Putamen (tissue), 1 donor: ENCODE measurements around the gene KCNAB1.
"Not testable (repeated sequence)": the region's sequence is repeated elsewhere in the genome, so short reads cannot be mapped to it uniquely, and the experiment has no call there.

Experiments
- DNase-seq: peaks from one replicate; pipeline ENCODE4 v3.0.0-alpha.2; 2016; ENCODE audit warnings: low spot score

Gene KCNAB1

GRCh38 chr3:156539051-156539450 is 418.7 kb downstream of the KCNAB1 start:
- DNase-seq: no peak

- no peak for DNase-seq
These were observed 419.4 kb downstream of the KCNAB1 start for GRCh38 chr3:156539802-156540201.

GRCh38 chr3:156542101-156543042 is 422.0 kb downstream of the KCNAB1 start:
- no peak for DNase-seq

GRCh38 chr3:156543043-156543555 is 422.7 kb downstream of the KCNAB1 start:
- DNase-seq: no peak

- DNase-seq: no peak
These were observed 427.3 kb downstream of the KCNAB1 start for GRCh38 chr3:156547637-156548036.

GRCh38 chr3:156548041-156548687 is 427.8 kb downstream of the KCNAB1 start:
- DNase-seq: no peak

GRCh38 chr3:156548902-156549301 is 428.5 kb downstream of the KCNAB1 start:
- DNase-seq: no peak

GRCh38 chr3:156551261-156551660 is 430.9 kb downstream of the KCNAB1 start:
- no peak for DNase-seq

GRCh38 chr3:156551746-156552145 is 431.4 kb downstream of the KCNAB1 start:
- DNase-seq: no peak

GRCh38 chr3:156552973-156553372 is 432.6 kb downstream of the KCNAB1 start:
- no peak for DNase-seq

- DNase-seq: no peak
These were observed 433.5 kb downstream of the KCNAB1 start for GRCh38 chr3:156553705-156554356.

GRCh38 chr3:156554515-156554841 is 434.1 kb downstream of the KCNAB1 start:
- DNase-seq: no peak

GRCh38 chr3:156554842-156555687 is 434.7 kb downstream of the KCNAB1 start, which contains the start of gene SSR3:
SSR3 (minus strand) TSS chr3:156555117; CDS start chr3:156555089, 28 bp downstream.
- peak; percentile 99 for DNase-seq

GRCh38 chr3:156558389-156558788 is 438.0 kb downstream of the KCNAB1 start:
- no peak for DNase-seq

GRCh38 chr3:156559321-156559720 is 438.9 kb downstream of the KCNAB1 start:
- DNase-seq: no peak

- no peak for DNase-seq
These were observed 441.2 kb downstream of the KCNAB1 start for GRCh38 chr3:156561533-156561932.

GRCh38 chr3:156562486-156562885 is 442.1 kb downstream of the KCNAB1 start:
- not testable (repeated sequence) for DNase-seq

- no peak for DNase-seq
These were observed 443.7 kb downstream of the KCNAB1 start for GRCh38 chr3:156563900-156564682.

- not testable (repeated sequence) for DNase-seq
These were observed 448.6 kb downstream of the KCNAB1 start for GRCh38 chr3:156569016-156569415.

- DNase-seq: not testable (repeated sequence)
These were observed 449.5 kb downstream of the KCNAB1 start for GRCh38 chr3:156569881-156570280.

GRCh38 chr3:156575641-156576040 is 455.3 kb downstream of the KCNAB1 start:
- DNase-seq: no peak
